ENCODE data around the gene AGPAT2.

DNA sequence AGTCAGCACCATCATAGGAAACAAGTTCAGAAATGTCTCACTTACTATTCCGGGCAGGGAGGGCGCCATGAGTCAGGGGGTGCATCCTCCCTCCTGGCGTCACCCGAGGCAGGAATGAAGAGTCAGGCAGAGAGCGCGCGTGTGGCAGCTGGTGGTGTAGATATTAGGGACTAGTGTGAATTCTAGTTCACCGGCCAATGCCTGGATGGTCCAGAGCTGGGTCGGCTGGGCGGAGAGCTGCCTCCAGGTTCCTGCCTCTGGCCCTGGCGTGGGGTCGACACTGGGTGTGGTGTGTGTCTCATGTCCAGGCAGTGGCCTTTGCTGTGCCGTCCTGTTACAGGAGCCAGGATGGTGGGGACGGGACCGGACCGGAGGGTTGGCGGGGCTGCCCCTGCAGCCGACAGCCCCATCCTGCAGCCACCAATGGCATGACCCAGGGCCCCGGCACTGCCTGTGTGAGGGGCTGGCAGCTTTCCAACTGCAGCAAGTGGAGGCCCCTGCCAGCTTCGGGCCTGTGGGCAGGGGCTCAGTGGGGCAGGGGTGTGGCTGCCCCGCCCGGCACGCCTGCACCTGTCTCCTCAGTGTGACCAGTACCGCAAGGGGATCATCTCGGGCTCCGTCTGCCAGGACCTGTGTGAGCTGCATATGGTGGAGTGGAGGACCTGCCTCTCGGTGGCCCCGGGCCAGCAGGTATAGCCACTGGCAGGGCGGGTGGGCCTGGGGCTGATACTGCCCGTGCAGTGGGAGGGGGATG is 34.3 kb upstream of the AGPAT2 start:
- TF ChIP-seq, protein P1, sequence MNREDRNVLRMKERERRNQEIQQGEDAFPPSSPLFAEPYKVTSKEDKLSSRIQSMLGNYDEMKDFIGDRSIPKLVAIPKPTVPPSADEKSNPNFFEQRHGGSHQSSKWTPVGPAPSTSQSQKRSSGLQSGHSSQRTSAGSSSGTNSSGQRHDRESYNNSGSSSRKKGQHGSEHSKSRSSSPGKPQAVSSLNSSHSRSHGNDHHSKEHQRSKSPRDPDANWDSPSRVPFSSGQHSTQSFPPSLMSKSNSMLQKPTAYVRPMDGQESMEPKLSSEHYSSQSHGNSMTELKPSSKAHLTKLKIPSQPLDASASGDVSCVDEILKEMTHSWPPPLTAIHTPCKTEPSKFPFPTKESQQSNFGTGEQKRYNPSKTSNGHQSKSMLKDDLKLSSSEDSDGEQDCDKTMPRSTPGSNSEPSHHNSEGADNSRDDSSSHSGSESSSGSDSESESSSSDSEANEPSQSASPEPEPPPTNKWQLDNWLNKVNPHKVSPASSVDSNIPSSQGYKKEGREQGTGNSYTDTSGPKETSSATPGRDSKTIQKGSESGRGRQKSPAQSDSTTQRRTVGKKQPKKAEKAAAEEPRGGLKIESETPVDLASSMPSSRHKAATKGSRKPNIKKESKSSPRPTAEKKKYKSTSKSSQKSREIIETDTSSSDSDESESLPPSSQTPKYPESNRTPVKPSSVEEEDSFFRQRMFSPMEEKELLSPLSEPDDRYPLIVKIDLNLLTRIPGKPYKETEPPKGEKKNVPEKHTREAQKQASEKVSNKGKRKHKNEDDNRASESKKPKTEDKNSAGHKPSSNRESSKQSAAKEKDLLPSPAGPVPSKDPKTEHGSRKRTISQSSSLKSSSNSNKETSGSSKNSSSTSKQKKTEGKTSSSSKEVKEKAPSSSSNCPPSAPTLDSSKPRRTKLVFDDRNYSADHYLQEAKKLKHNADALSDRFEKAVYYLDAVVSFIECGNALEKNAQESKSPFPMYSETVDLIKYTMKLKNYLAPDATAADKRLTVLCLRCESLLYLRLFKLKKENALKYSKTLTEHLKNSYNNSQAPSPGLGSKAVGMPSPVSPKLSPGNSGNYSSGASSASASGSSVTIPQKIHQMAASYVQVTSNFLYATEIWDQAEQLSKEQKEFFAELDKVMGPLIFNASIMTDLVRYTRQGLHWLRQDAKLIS (CRISPR knock-in tag; IDR thresholded peaks at IDR 0.05; ENCODE audit: borderline replicate concordance), result no peak
- TF ChIP-seq, protein P2, sequence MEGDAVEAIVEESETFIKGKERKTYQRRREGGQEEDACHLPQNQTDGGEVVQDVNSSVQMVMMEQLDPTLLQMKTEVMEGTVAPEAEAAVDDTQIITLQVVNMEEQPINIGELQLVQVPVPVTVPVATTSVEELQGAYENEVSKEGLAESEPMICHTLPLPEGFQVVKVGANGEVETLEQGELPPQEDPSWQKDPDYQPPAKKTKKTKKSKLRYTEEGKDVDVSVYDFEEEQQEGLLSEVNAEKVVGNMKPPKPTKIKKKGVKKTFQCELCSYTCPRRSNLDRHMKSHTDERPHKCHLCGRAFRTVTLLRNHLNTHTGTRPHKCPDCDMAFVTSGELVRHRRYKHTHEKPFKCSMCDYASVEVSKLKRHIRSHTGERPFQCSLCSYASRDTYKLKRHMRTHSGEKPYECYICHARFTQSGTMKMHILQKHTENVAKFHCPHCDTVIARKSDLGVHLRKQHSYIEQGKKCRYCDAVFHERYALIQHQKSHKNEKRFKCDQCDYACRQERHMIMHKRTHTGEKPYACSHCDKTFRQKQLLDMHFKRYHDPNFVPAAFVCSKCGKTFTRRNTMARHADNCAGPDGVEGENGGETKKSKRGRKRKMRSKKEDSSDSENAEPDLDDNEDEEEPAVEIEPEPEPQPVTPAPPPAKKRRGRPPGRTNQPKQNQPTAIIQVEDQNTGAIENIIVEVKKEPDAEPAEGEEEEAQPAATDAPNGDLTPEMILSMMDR (IDR thresholded peaks at IDR 0.05), result no peak
- TF ChIP-seq FOXK1 (CRISPR knock-in tag; IDR thresholded peaks at IDR 0.05) (no peak), ZBTB21 (CRISPR knock-in tag; IDR thresholded peaks at IDR 0.05; ENCODE audit: borderline replicate concordance) (no peak), IRF2 (CRISPR knock-in tag; IDR thresholded peaks at IDR 0.05; ENCODE audit: borderline replicate concordance, low read depth) (no peak), FOXP1 (CRISPR knock-in tag; IDR thresholded peaks at IDR 0.05; ENCODE audit: borderline replicate concordance) (no peak)
- TF ChIP-seq, protein P3, sequence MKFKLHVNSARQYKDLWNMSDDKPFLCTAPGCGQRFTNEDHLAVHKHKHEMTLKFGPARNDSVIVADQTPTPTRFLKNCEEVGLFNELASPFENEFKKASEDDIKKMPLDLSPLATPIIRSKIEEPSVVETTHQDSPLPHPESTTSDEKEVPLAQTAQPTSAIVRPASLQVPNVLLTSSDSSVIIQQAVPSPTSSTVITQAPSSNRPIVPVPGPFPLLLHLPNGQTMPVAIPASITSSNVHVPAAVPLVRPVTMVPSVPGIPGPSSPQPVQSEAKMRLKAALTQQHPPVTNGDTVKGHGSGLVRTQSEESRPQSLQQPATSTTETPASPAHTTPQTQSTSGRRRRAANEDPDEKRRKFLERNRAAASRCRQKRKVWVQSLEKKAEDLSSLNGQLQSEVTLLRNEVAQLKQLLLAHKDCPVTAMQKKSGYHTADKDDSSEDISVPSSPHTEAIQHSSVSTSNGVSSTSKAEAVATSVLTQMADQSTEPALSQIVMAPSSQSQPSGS (CRISPR knock-in tag; IDR thresholded peaks at IDR 0.05; ENCODE audit: borderline replicate concordance, low read depth), result no peak
- TF ChIP-seq, protein P4, sequence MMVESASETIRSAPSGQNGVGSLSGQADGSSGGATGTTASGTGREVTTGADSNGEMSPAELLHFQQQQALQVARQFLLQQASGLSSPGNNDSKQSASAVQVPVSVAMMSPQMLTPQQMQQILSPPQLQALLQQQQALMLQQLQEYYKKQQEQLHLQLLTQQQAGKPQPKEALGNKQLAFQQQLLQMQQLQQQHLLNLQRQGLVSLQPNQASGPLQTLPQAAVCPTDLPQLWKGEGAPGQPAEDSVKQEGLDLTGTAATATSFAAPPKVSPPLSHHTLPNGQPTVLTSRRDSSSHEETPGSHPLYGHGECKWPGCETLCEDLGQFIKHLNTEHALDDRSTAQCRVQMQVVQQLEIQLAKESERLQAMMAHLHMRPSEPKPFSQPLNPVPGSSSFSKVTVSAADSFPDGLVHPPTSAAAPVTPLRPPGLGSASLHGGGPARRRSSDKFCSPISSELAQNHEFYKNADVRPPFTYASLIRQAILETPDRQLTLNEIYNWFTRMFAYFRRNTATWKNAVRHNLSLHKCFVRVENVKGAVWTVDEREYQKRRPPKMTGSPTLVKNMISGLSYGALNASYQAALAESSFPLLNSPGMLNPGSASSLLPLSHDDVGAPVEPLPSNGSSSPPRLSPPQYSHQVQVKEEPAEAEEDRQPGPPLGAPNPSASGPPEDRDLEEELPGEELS (CRISPR knock-in tag; IDR thresholded peaks at IDR 0.05), result no peak
- TF ChIP-seq, protein P5, sequence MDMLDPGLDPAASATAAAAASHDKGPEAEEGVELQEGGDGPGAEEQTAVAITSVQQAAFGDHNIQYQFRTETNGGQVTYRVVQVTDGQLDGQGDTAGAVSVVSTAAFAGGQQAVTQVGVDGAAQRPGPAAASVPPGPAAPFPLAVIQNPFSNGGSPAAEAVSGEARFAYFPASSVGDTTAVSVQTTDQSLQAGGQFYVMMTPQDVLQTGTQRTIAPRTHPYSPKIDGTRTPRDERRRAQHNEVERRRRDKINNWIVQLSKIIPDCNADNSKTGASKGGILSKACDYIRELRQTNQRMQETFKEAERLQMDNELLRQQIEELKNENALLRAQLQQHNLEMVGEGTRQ (CRISPR knock-in tag; IDR thresholded peaks at IDR 0.05), result no peak
- TF ChIP-seq, protein P6, sequence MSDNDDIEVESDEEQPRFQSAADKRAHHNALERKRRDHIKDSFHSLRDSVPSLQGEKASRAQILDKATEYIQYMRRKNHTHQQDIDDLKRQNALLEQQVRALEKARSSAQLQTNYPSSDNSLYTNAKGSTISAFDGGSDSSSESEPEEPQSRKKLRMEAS (CRISPR knock-in tag; IDR thresholded peaks at IDR 0.05), result no peak

All from WTC11 (cell line).